EH (cell line): ENCODE results near the gene NT5DC4.

ENCODE experiments used
- DNase-seq: peaks from one replicate; pipeline ENCODE4 v3.0.0-alpha.2; 2015; ENCODE audit warnings: low read depth

Gene NT5DC4

DNA sequence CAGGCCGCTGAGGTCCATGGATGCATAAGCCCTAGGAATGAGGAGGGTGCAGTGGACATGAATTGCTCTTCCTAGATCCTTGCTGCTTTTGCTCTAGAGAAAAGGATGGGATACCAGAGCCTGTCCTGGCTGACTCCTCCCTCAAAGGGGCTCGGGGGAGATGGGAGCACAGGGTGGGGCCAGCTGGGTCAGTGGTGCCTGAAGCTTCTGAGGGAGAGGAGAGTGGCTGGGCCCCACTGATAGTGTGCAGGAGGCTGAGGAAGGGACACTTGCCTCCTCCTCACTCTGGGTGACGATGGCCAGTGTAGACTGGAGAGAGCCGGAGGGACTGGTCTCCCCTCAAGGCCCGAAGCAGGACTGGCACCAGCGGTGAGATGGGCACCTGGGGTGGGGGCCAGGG is at the start of gene NT5DC4:
TSS of gene NT5DC4 (plus strand) at position 236 of the 400 bp plus-strand sequence. CDS start at position 296, 60 bp downstream.
- DNase-seq = no peak

GRCh38 chr2:112671801-112672200 is 49.0 kb upstream of the NT5DC4 start:
- DNase-seq = no peak

GRCh38 chr2:112673008-112673407 is 47.8 kb upstream of the NT5DC4 start:
- DNase-seq = no peak

DNA sequence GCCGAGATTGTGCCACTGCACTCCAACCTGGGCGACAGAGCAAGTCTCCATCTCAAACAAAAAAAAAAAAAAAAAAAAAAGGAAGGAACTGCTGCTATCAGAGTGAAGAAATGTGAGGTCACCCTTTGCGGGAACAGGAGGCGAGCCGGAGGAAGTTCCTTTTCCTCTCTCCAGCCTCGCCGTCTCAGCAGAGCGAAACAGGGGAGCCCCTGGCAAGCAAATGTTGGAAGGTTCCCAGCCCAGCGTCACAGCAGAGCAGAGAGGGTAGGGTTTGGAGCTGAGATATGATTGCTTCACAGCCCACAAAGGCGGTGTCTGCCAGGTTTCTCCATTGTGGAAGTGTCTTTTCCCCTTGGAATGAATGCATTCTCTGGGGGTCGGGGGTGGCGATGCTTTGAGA is 46.6 kb upstream of the NT5DC4 start:
- DNase-seq = no peak

GRCh38 chr2:112679484-112679883 is 41.3 kb upstream of the NT5DC4 start:
- DNase-seq = peak; percentile 45

- no peak for DNase-seq
Observed at GRCh38 chr2:112680666-112681101, 40.1 kb upstream of the NT5DC4 start.

DNA sequence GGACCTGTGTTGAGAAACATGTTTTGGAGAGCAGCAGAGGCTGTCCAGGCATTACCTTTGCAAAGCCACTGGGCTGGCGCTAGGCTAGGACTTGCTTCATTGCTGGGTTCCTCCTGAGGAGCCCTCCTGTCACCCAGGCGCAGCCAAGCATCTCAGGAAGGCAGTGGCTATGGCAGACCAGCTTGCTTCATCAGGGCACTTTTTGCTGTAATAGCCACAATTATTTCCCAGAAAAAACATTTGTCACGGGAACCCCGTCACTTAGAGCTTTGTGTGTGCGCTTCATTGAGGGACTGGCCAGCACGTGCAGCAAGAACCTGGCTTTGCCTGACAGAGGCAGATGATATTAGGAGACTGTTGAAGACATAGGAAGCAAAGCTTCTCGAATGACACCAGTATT is 38.7 kb upstream of the NT5DC4 start:
- DNase-seq = no peak

GRCh38 chr2:112683550-112684414 is 37.0 kb upstream of the NT5DC4 start:
- no peak for DNase-seq

GRCh38 chr2:112684415-112684775 is 36.4 kb upstream of the NT5DC4 start:
- no peak for DNase-seq

GRCh38 chr2:112685271-112685884 is 35.4 kb upstream of the NT5DC4 start:
- DNase-seq = no peak

- no peak for DNase-seq
Observed at GRCh38 chr2:112686348-112687217, 34.2 kb upstream of the NT5DC4 start.

GRCh38 chr2:112687522-112687921 is 33.3 kb upstream of the NT5DC4 start:
- DNase-seq = no peak

- peak; percentile 24 for DNase-seq
Observed at GRCh38 chr2:112688086-112688880, 32.5 kb upstream of the NT5DC4 start.

DNA sequence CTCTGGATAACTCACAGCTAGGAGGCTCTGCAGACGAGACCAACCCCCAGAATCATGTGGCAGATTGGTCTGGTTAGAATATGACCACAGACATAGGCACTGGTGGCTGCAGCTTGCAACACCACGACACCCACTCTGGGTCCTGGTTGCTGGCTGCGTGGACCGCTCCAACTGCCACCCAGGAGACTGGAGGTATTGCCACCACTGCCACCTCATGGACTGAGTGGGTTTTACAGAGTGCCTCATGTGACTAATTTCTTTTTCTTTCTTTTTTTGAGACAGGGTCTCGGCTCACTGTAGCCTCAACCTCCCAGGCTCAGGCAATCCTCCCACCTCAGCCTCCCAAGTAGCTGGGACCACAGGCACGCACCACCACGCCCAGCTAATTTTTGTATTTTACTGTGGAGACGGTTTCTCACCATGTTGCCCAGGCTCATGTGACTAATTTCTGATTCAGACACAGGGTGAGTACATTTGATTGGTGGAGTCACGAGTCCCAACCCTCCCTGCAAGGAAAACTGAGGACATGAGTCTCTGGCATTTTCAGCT is 29.9 kb upstream of the NT5DC4 start:
- DNase-seq = peak; percentile 47

DNA sequence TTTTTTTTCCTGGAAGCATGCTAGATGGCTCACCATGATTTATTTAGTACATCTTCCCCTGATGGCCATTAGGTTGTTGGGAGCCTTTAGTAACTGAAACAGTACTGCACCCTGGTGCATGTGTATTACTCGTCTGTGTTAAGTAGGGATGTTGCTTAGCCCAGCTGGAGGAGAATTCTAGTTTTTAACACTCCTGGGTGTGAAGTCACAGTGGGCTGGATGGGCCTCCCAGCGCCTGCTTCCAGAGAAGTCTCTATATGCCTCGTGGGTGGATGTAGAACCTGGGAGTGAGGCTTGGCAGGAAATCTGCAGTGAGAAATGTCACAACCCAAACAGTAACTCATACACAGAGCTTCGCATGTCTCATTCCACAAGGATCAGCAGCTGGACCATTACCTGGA is 28.9 kb upstream of the NT5DC4 start:
- DNase-seq = no peak

- DNase-seq = peak; percentile 97
Observed at GRCh38 chr2:112692495-112692911, 28.3 kb upstream of the NT5DC4 start.

- no peak for DNase-seq
Observed at GRCh38 chr2:112692918-112693317, 27.9 kb upstream of the NT5DC4 start.

DNA sequence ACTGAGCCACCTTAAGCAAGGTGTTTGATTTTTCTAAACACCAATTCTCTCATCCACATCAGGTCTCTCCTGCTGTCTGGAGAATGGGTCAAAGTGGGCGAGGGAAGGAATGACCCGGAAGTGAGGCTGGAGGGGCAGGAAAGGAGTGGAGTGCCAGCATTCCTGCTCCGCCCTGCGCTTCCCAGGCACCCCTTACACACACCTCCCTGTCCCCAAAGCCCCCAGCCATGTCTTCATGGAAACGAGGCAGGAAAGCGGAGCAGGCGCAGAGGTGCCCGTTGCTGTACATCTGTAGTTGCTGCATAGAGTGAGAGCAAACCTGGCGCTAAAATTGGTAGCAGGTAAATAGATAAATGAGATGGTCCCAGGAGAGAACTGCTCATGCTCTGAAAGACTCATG is 27.2 kb upstream of the NT5DC4 start:
- DNase-seq = no peak

GRCh38 chr2:112694182-112694581 is 26.6 kb upstream of the NT5DC4 start:
- no peak for DNase-seq

DNA sequence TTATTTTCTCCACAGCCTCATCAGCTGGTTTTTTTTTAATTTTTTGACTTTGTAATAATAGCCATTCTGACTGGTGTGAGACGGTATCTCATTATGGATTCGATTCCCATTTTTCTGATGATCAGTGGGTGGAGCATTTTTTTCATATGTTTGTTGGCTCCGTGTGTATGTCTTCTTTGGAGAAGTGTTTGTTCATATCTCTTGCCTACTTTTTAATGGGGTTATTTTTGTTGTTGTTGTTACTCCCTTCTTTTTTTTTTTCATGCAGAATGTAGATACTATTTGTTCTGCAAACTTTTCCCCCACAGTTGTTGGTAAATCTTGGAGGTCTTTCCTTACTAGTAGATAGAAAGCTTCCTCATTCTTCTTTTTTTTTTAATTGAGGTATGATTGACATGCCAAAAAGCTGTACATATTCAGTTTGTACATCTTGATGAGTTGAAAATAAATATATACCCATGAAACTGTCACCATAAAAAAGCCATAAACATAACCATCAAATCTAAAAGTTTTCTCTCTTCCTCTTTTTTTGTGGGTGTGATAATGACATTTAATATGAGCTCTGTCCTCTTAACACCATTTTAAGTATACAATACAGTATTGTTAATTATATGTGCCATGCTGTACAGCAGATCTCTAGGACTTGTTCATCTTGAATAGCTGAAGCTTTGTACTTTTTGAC is 21.8 kb upstream of the NT5DC4 start:
- DNase-seq = no peak
